KMS-11 (cell line): ENCODE measurements around the gene RPIA.

Experiments used
- H2AFZ ChIP-seq: fragments of 200-600 bp; sonication (generic); 2 replicates; pipeline ENCODE4 v1.6.1; 2016; ENCODE audit warnings: antibody characterized with exemption, mixed run types, low read depth
- H3K27ac ChIP-seq: fragments of 200-600 bp; sonication (generic); 2 replicates; pipeline ENCODE4 v1.6.1; 2016; ENCODE audit warnings: mild to moderate bottlenecking, mixed run types
- H3K27me3 ChIP-seq: fragments of 200-600 bp; sonication (generic); 2 replicates; pipeline ENCODE4 v1.6.1; 2017; ENCODE audit warnings: mild to moderate bottlenecking, low read depth, mixed run types, moderate library complexity; ENCODE audit not compliant: insufficient read depth
- H3K36me3 ChIP-seq: fragments of 200-600 bp; sonication (generic); 2 replicates; pipeline ENCODE4 v1.6.1; 2017; ENCODE audit warnings: mild to moderate bottlenecking, mixed run types; ENCODE audit not compliant: insufficient read depth
- H3K4me1 ChIP-seq: fragments of 200-600 bp; sonication (generic); 2 replicates; pipeline ENCODE4 v1.6.1; 2016; ENCODE audit warnings: mild to moderate bottlenecking, low read depth, mixed run types; ENCODE audit not compliant: poor library complexity, severe bottlenecking
- H3K4me2 ChIP-seq: fragments of 200-600 bp; sonication (generic); 2 replicates; pipeline ENCODE4 v1.7.0; 2016; ENCODE audit warnings: mild to moderate bottlenecking, mixed run types
- H3K4me3 ChIP-seq: fragments of 200-600 bp; sonication (generic); IDR thresholded peaks from 2 replicates; pipeline ENCODE4 v1.6.1; 2017; ENCODE audit warnings: low read depth, low read length, mixed read lengths; ENCODE audit not compliant: insufficient read depth
- H3K79me2 ChIP-seq: fragments of 200-600 bp; sonication (generic); 2 replicates; pipeline ENCODE4 v1.6.1; 2016; ENCODE audit warnings: low read depth, mixed run types; ENCODE audit not compliant: insufficient read depth
- H3K9ac ChIP-seq: fragments of 200-600 bp; sonication (generic); 2 replicates; pipeline ENCODE4 v1.6.1; 2016; ENCODE audit warnings: mild to moderate bottlenecking, mixed run types
- H4K20me1 ChIP-seq: fragments of 200-600 bp; sonication (generic); 2 replicates; pipeline ENCODE4 v1.6.1; 2016; ENCODE audit warnings: mild to moderate bottlenecking, mixed run types; ENCODE audit not compliant: insufficient read depth
- TF ChIP-seq, protein P1 (sequence below): fragments of 200-600 bp; sonication (generic); conservative IDR thresholded peaks from 2 replicates; pipeline ENCODE4 v1.6.1; 2017; ENCODE audit warnings: low read depth, mild to moderate bottlenecking, antibody characterized with exemption, low read length, moderate library complexity, mixed read lengths

The RPIA gene

DNA sequence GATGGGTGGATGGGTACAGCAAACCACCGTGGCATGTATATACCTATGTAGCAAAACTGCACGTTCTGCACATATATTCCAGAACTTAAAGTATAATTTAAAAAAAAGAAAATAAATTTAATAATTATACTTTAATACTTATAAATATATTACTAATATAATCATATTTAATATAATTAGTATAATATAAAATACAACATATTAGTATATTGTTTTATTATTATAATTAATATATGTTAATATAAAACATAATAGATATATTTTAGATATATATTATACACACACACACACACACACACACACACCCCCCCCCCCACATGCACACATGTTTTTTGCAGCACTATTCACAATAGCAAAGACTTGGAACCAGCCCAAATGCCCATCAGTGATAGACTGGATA, 29.8 kb downstream of the RPIA start:
- no peaks in the 10 kb centered on the region for H3K36me3 ChIP-seq
- H3K9ac ChIP-seq: no peak overlapping the region
- 0 out of 2 replicates have a peak, but pooled peaks cover 3% of the 10 kb centered on the region for H3K79me2 ChIP-seq
- H3K27me3 ChIP-seq: no peaks in the 10 kb centered on the region
- no peak overlapping the region for H3K4me2 ChIP-seq
- TF ChIP-seq, protein P1, sequence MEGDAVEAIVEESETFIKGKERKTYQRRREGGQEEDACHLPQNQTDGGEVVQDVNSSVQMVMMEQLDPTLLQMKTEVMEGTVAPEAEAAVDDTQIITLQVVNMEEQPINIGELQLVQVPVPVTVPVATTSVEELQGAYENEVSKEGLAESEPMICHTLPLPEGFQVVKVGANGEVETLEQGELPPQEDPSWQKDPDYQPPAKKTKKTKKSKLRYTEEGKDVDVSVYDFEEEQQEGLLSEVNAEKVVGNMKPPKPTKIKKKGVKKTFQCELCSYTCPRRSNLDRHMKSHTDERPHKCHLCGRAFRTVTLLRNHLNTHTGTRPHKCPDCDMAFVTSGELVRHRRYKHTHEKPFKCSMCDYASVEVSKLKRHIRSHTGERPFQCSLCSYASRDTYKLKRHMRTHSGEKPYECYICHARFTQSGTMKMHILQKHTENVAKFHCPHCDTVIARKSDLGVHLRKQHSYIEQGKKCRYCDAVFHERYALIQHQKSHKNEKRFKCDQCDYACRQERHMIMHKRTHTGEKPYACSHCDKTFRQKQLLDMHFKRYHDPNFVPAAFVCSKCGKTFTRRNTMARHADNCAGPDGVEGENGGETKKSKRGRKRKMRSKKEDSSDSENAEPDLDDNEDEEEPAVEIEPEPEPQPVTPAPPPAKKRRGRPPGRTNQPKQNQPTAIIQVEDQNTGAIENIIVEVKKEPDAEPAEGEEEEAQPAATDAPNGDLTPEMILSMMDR: no peak
- no peaks in the 10 kb centered on the region for H4K20me1 ChIP-seq
- no peak overlapping the region for H2AFZ ChIP-seq
- H3K4me1 ChIP-seq: peaks cover 13% of the 10 kb centered on the region
- no peak overlapping the region for H3K27ac ChIP-seq
- H3K4me3 ChIP-seq: no peak overlapping the region

DNA sequence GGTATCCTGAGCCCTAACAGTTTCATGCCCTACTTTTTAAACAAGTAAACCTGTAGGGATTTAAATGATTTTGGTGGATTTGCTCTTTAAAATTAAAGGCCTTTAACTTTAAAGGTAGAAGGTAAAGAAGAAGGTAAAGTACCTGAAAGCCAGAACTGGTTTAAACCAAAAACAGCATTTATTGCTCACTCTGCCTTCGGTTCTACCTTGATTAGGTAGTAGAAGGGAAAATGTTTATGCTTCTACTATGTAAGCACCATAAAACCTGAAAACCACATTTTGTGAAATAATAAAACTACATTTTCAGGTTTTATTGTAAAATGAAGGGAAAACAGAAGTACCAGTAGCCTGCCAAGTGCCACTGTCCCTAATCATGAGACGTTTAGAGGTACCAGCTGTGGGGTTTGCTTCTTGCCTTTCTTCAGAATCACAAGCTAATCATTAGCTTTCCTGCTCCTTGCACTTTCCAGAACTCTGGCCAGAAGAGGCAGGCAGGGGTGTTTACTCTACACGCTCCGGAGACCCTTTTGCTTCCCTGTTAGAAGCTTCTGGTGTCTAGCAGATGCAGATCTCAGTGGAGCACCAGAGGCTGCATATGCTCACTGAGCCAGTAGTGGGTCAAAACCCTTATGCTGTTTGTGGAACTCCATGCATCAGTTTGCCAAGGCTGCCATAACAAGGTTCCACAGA, 33.3 kb downstream of the RPIA start:
- peaks cover 13% of the 10 kb centered on the region for H3K4me1 ChIP-seq
- no peak overlapping the region for H3K27ac ChIP-seq
- no peak overlapping the region for H3K9ac ChIP-seq
- no peaks in the 10 kb centered on the region for H3K36me3 ChIP-seq
- H3K4me2 ChIP-seq: no peak overlapping the region
- TF ChIP-seq, protein P1: no peak
- no peaks in the 10 kb centered on the region for H3K27me3 ChIP-seq
- 0 out of 2 replicates have a peak, but pooled peaks cover 3% of the 10 kb centered on the region for H3K79me2 ChIP-seq
- no peaks in the 10 kb centered on the region for H4K20me1 ChIP-seq
- H2AFZ ChIP-seq: no peak overlapping the region
- no peak overlapping the region for H3K4me3 ChIP-seq

DNA sequence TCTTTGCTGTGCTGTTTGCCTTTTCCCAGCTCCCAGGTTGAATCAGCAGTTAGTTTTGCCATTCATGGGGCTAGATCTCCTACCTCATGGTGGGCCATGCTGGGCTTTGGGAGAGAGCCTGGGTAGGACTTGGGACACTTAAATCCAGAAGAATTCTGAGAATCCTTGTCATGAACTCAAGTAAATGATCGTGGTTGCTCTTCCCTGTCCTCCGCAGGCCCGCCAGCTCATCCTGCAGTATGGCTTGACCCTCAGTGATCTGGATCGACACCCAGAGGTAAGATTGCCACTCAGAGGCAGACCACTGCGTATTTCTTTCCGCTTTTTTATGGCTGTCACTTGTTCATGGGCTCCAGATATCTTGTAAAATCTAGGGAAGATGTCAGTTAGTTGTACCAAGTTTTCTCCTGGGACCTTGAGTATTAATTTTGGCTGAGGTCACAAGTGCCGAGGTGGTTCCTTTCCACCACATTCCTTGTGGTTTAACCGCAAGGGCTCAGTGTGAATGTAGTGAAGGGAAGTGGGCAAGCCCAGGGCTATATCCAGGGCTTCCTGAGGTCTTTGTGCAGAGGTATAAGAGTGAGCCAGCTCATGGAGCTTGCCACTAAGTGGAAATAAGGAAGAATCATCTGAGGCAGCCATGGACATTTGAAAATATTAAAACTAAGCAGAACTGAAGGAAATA, 37.7 kb downstream of the RPIA start:
- Histone ChIP-seq H3K9ac (no peak overlapping the region), H3K36me3 (no peaks in the 10 kb centered on the region), H3K4me1 (peaks cover 6% of the 10 kb centered on the region), H3K27me3 (no peaks in the 10 kb centered on the region), H3K79me2 (no peaks in the 10 kb centered on the region), H3K4me2 (no peak overlapping the region), H3K4me3 (no peak overlapping the region), H4K20me1 (no peaks in the 10 kb centered on the region), H3K27ac (no peak overlapping the region), H2AFZ (no peak overlapping the region)
- TF ChIP-seq, protein P1: no peak

DNA sequence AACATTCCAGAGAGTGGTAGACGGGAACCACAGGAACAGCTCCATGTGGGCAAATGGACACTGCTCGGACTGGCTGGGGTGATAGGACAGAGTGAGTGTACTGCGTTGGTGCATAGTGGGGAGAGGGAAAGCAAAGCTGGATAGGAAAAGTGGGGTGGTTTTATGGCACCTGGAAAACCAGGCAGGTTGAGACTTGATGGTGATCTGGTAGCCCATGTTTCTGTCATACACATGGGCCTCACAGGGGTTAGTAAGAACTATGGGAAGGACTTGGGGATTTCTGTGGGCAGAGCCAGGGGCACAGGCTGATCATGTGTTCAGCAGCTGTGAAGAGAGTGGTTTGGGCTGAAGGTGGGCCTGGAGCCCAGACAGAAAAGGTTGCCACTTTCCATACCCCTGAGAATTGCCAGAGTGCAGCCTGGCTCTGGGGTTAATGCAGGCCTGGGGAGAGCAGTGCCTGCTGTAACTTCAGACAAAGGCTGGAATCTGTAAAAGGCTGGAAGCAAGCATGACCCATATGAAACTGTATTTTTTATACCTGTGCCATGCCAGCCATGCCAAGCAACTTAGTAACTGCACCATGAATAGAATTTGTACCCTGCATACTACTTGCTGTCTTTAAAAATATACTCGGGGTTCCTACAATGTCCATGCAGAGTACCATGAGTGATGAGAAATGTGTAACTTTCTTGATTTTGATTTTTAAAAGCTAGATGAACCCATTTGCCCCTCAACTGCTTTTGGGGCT, 41.9 kb downstream of the RPIA start:
- TF ChIP-seq, protein P1: no peak
- Histone ChIP-seq H3K27me3 (no peaks in the 10 kb centered on the region), H3K27ac (no peak overlapping the region), H3K36me3 (no peaks in the 10 kb centered on the region; the same call in 1 of the 2 replicates), H3K9ac (no peak overlapping the region), H3K79me2 (no peaks in the 10 kb centered on the region), H3K4me3 (no peak overlapping the region), H3K4me1 (peaks cover 13% of the 10 kb centered on the region), H4K20me1 (no peaks in the 10 kb centered on the region), H3K4me2 (no peak overlapping the region), H2AFZ (no peak overlapping the region)
